ENCODE measurements around the gene LRRIQ4.

The LRRIQ4 gene

DNA sequence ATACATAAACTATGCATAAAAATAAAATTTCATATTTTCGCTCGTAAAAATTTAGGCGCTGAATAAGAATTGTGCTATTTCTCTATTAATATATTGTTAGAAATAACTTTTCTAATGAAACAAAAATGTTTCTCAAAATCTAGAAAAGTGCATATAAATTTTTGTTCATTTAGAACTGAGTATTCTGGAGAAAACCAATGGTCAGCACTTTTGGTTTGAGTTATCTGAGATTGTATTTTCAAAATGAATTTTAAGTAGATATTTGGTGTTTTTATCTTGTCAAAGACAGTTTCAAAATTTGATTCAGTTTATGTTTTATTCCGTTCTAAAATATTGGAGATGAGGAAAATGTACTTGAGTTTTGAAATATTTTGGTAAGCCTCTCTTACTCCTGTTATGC, 25.6 kb upstream of the LRRIQ4 start:
- TF ChIP-seq ZNF658 (tag by site-specific recombination; IDR thresholded peaks at IDR 0.05) (no peak), ZBTB21 (tag by site-specific recombination; IDR thresholded peaks at IDR 0.05) (no peak), SP7 (tag by site-specific recombination; IDR thresholded peaks at IDR 0.05) (no peak), ZNF501 (tag by site-specific recombination; IDR thresholded peaks at IDR 0.05) (no peak), ZNF311 (tag by site-specific recombination; IDR thresholded peaks at IDR 0.05; ENCODE audit: borderline replicate concordance) (no peak), ZNF585B (tag by site-specific recombination; IDR thresholded peaks at IDR 0.05) (no peak), ZNF555 (tag by site-specific recombination; conservative IDR thresholded peaks at IDR 0.05) (no peak), ZFP37 (tag by site-specific recombination; IDR thresholded peaks at IDR 0.05) (no peak), ZNF843 (tag by site-specific recombination; IDR thresholded peaks at IDR 0.05) (no peak), ZNF561 (tag by site-specific recombination; IDR thresholded peaks at IDR 0.05; ENCODE audit: borderline replicate concordance) (no peak), ZNF433 (tag by site-specific recombination; IDR thresholded peaks at IDR 0.05; ENCODE audit: low read depth) (no peak)
- TF ChIP-seq, protein P1, sequence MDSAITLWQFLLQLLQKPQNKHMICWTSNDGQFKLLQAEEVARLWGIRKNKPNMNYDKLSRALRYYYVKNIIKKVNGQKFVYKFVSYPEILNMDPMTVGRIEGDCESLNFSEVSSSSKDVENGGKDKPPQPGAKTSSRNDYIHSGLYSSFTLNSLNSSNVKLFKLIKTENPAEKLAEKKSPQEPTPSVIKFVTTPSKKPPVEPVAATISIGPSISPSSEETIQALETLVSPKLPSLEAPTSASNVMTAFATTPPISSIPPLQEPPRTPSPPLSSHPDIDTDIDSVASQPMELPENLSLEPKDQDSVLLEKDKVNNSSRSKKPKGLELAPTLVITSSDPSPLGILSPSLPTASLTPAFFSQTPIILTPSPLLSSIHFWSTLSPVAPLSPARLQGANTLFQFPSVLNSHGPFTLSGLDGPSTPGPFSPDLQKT (IDR thresholded peaks at IDR 0.05; ENCODE audit: borderline replicate concordance, low read depth, low read length) = no peak
- TF ChIP-seq, protein P2, sequence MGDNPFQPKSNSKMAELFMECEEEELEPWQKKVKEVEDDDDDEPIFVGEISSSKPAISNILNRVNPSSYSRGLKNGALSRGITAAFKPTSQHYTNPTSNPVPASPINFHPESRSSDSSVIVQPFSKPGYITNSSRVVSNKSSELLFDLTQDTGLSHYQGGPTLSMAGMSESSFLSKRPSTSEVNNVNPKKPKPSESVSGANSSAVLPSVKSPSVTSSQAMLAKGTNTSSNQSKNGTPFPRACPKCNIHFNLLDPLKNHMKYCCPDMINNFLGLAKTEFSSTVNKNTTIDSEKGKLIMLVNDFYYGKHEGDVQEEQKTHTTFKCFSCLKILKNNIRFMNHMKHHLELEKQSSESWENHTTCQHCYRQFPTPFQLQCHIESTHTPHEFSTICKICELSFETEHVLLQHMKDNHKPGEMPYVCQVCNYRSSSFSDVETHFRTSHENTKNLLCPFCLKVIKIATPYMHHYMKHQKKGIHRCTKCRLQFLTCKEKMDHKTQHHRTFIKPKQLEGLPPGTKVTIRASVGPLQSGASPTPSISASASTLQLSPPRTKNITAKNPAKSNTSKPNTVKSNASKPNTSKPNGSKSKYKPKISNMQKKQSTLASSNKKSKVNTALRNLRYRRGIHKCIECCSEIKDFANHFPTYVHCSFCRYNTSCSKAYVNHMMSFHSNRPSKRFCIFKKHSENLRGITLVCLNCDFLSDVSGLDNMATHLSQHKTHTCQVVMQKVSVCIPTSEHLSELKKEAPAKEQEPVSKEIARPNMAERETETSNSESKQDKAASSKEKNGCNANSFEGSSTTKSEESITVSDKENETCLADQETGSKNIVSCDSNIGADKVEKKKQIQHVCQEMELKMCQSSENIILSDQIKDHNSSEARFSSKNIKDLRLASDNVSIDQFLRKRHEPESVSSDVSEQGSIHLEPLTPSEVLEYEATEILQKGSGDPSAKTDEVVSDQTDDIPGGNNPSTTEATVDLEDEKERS (tag by site-specific recombination; IDR thresholded peaks at IDR 0.05) = no peak
- TF ChIP-seq, protein P3, sequence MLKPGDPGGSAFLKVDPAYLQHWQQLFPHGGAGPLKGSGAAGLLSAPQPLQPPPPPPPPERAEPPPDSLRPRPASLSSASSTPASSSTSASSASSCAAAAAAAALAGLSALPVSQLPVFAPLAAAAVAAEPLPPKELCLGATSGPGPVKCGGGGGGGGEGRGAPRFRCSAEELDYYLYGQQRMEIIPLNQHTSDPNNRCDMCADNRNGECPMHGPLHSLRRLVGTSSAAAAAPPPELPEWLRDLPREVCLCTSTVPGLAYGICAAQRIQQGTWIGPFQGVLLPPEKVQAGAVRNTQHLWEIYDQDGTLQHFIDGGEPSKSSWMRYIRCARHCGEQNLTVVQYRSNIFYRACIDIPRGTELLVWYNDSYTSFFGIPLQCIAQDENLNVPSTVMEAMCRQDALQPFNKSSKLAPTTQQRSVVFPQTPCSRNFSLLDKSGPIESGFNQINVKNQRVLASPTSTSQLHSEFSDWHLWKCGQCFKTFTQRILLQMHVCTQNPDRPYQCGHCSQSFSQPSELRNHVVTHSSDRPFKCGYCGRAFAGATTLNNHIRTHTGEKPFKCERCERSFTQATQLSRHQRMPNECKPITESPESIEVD (tag by site-specific recombination; IDR thresholded peaks at IDR 0.05) = no peak
- TF ChIP-seq, protein P4, sequence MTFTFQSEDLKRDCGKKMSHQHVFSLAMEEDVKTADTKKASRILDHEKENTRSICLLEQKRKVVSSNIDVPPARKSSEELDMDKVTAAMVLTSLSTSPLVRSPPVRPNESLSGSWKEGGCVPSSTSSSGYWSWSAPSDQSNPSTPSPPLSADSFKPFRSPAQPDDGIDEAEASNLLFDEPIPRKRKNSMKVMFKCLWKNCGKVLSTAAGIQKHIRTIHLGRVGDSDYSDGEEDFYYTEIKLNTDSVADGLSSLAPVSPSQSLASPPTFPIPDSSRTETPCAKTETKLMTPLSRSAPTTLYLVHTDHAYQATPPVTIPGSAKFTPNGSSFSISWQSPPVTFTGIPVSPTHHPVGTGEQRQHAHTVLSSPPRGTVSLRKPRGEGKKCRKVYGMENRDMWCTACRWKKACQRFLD (tag by site-specific recombination; IDR thresholded peaks at IDR 0.05) = no peak
- Histone ChIP-seq H3K9me3 (ENCODE audit: control insufficient read depth, insufficient read depth, low read depth, low read length) (no peaks in the 10 kb centered on the region), H3K4me1 (ENCODE audit: control insufficient read depth, insufficient read depth, low read length) (no peaks in the 10 kb centered on the region), H3K4me3 (ENCODE audit: low read depth, low read length) (no peak overlapping the region), H3K36me3 (ENCODE audit: control insufficient read depth in 2 of 2, insufficient read depth in 1 of 2, low read length in 2 of 2) (peaks cover 21 to 78% of the 10 kb centered on the region in 2 experiments), H3K27ac (ENCODE audit: extremely low read depth, low read depth, low read length) (no peak overlapping the region)
- POLR2A ChIA-PET = no interaction called here
- CTCF ChIA-PET = no interaction called here

DNA sequence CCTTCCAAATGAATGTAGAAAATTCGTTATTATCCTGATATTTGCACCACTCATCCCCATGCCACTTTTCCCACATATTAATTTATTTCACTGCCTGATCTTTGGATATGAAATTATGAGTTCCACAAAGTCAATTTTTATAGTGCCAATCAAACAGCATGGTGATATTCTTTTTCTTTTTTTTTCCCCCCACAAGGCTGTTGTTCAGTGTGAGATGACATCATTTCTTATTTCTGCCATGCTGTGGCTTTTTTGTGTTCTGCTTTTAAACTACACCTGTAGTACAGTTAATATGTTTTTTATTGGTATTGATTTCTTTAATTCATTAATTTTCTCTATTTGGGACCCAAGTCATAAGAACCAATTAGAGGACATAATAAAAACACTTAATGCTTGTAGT, 24.9 kb upstream of the LRRIQ4 start:
- H3K9me3 ChIP-seq (ENCODE audit: control insufficient read depth, insufficient read depth, low read depth, low read length) = no peaks in the 10 kb centered on the region
- CTCF ChIA-PET = no interaction called here
- TF ChIP-seq, protein P3 (tag by site-specific recombination; IDR thresholded peaks at IDR 0.05) = 0 out of 2 replicates have a peak, but pooled peaks have one; percentile 18
- no peak for TF ChIP-seq ZFP69B (tag by site-specific recombination; IDR thresholded peaks at IDR 0.05)
- TF ChIP-seq, protein P5, sequence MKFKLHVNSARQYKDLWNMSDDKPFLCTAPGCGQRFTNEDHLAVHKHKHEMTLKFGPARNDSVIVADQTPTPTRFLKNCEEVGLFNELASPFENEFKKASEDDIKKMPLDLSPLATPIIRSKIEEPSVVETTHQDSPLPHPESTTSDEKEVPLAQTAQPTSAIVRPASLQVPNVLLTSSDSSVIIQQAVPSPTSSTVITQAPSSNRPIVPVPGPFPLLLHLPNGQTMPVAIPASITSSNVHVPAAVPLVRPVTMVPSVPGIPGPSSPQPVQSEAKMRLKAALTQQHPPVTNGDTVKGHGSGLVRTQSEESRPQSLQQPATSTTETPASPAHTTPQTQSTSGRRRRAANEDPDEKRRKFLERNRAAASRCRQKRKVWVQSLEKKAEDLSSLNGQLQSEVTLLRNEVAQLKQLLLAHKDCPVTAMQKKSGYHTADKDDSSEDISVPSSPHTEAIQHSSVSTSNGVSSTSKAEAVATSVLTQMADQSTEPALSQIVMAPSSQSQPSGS (tag by site-specific recombination; IDR thresholded peaks at IDR 0.05; ENCODE audit: low read depth) = peak; percentile 79
- POLR2A ChIA-PET = no interaction called here
- no peak overlapping the region for H3K27ac ChIP-seq (ENCODE audit: extremely low read depth, low read depth, low read length)
- no peak overlapping the region for H3K4me3 ChIP-seq (ENCODE audit: low read depth, low read length)
- no peaks in the 10 kb centered on the region for H3K4me1 ChIP-seq (ENCODE audit: control insufficient read depth, insufficient read depth, low read length)
- peaks cover 21 to 78% of the 10 kb centered on the region in 2 experiments for H3K36me3 ChIP-seq (ENCODE audit: control insufficient read depth in 2 of 2, insufficient read depth in 1 of 2, low read length in 2 of 2)

Measured in HEK293 (cell line).